Urothelium cell line (cell line): ENCODE results near the gene NEDD4.
"Not testable (repeated sequence)": the region's sequence is repeated elsewhere in the genome, so short reads cannot be mapped to it uniquely, and the experiment has no call there.

Experiments
- DNase-seq: peaks from one replicate; pipeline ENCODE4 v3.0.0; 2011; ENCODE audit warnings: low spot score, mixed read lengths
- FAIRE-seq: peaks from 2 replicates; lab custom pipeline; 2011; peaks lifted over from hg19 to GRCh38; lab: Jason Lieb, UNC

NEDD4 gene

DNA sequence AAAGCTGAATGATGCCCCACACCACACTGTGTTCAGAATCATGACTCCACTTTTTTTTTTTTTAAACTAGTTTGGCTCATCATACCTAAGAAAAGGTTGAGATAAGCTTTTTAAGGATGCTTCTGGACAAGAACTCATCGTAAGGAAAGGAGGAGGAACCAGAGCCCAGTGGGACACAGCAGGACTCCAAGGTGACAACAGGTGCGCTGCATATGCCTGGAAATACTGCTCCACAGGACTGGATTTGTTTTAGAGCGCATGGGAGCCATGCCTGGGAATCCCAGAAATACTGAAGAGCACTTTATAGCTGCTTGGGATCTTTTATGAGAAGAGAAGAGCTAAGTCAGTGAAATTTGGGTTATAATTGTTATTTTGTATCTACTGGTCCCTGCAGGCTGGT lies 93.4 kb downstream of the NEDD4 start:
- DNase-seq (no peak), FAIRE-seq (no peak)

DNA sequence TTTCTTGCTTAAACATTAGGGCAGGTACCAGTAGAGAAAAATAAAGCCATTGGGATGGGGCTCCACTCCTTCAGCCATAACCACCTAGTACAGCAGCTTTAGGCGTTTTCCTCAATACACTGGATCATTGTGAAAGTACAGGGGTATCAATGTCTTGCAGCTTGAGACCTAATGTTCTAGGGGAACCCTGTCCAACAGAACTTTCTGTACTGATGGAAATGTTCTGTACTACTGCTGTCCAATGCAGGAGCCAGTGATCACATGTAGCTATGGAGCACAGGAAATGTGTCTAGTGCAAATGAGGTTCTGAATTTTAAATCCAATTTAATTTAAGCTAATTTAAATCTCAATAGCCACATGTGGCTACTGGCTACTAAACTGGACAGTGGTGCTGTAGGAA lies 93.9 kb downstream of the NEDD4 start:
- FAIRE-seq (no peak), DNase-seq (no peak)

DNA sequence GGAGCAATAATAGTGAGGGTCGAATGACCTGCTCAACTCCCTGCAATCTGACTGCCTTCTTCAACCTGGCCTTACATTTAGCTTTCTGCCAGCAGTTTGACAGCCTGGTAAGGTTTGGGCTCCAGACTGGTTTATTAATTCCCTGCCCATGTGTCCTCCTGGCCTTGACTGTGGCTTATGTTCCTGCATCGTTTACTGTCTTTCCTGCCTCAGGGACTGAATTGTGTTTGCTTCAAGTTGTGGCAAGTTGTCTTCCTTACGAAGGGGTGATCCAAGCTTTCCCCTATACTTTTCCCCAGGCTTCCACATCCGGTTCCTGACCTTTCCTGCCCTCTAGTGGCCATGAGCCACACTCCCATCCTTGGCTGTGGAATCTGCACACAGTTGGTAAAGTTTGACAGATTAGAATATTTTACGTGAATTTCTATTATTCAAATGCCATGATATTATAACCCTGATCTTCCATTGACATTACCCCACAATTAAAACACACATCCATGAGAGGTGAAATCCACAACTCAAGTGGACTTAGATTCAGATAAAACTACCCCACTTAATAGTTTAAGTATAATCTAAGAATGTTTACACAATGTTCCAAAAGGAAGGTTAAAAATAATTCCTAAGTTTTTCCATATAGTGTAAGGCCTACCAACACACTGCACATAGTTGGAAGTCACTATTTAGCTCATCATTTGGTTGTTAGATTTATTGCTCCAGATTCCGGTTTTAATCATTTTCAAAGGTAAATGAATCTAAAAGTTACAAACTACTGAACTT lies 95.7 kb downstream of the NEDD4 start:
- DNase-seq (peak; percentile 64), FAIRE-seq (peak; percentile 59)

DNA sequence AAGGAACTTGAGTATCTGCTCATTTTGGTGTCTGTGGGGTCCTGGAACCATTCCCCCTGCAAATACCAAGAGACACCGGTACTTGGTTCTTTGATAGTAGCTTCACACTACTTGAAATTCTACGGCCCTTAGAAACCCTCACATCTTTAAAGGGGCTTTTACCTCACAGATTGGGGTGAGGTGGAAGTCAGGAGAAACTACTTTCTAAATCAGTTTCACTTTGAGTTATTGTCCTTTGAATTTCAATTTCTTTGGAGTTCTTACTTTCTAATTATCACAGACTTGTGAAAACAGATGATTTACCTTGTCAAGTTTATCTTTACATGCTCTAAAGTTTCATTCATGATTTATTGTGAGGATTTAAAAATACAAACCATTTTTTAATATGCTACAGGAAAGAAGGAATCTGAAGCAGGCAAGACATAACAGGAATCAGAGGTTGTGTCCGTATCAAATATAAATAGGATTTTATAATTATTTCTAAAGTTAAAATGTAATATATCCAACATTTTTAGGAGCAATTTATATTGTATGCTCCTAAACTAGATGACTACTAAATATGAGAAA lies 98.9 kb downstream of the NEDD4 start:
- FAIRE-seq (no peak), DNase-seq (no peak)

DNA sequence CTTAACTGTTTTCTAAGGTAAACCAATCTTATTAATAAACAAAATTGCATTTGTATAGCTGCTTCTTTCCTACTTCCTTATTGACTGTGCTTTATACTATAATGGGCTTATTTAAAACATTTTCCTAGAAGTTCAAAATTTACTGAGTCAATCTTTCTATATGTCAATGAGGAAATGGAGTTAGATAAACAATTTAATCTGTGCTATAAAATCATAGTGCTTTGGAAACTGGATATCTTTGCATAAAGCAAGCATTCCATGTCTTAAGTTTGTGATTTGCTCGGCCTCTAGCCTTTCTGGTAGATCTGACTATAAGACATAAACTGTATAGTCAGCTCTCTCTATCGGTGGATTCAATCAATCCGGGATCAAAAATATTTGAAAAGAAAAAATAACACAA lies 99.6 kb downstream of the NEDD4 start:
- FAIRE-seq (no peak), DNase-seq (no peak)

DNA sequence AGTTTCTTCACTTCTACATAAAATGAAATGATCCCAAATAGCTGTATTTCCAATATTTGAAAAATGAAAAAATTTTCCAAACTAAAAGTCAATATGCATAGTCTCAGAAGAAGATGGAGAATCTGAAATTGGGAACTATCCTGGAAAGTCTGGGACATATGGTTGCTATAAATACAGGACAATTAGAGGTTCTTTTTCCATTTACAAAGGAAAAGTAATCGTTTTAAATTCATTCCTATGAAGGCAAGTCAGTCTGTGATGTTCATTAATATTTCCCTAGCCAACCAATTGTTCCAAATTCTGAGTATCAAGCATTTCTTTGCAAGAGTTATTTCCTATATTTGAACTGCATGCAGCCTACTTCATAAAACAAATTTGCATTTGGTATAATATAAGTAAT lies 102.2 kb downstream of the NEDD4 start:
- FAIRE-seq, result no peak

DNA sequence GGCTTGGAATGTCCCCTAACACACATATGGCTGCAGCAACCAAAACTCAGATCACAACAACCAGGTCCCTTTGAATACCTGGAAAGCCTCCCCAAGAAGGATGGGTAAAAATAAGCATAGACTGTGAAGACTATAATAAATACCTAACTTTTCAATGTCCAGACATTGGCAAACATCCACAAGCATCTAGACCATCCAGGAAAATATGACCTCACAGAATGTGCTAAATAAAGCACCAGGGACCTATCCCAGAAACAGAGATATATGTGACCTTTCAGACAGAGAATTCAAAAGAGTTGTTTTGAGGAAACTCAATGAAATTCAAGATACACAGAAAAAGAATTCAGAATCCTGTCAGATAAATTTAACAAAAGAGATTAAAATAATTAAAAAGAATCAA lies 109.2 kb downstream of the NEDD4 start:
- no peak for FAIRE-seq

More for the DNA sequence above, 102.2 kb downstream of the NEDD4 start:
- no peak for DNase-seq

DNA sequence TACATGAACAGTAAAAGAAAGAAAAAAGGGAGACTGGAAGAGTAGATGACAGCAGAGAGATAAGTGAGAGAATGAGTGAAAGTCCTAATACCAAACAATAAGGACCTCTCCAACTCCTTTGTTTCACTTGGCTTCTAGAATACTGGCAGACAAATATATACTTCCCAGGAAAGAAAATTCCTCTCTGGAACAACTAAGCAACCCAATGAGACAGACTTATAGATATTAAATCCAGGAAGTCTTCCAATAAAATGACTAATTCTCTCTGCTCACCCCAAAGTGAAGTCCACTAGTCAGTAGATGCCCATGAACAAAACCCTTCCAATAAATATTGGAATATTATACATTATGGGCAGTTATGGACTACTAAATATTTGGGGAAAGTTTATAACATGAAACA lies 114.2 kb downstream of the NEDD4 start:
- DNase-seq (no peak), FAIRE-seq (no peak)

More for the DNA sequence above, 109.2 kb downstream of the NEDD4 start:
- DNase-seq, result no peak

DNA sequence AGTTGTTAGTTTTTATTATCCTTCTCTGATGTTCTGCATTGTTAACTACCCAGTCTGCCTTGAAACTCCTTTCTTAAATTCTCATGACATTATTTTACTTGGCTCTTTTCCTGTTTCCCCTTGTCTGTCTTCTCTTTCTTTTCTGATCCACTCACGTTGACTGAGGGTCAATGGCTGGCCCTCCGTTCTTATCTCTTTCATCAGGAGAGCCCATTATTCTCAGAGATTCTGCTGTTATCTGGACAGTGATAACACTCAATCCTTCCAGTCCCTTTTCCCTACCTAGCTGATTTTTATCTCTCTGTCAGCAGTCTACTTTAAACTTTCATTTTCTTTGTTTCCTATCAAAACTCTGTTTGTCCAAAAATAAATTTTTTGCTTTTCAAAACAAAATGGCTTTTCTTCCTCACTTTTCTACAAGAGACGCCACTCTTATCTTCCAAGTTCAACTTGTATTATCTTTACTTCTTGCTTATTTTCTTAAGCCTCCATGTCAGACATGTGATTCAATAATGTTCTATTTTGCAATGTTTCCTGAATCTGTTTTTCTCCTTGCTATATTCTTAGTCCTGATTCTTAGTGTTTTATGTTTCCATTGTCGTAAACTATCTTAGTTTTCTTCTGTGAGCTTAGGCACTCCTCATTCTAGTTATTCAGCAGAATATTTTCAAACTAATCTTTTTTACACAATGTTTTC lies 120.2 kb downstream of the NEDD4 start:
- no peak for DNase-seq
- no peak for FAIRE-seq

DNA sequence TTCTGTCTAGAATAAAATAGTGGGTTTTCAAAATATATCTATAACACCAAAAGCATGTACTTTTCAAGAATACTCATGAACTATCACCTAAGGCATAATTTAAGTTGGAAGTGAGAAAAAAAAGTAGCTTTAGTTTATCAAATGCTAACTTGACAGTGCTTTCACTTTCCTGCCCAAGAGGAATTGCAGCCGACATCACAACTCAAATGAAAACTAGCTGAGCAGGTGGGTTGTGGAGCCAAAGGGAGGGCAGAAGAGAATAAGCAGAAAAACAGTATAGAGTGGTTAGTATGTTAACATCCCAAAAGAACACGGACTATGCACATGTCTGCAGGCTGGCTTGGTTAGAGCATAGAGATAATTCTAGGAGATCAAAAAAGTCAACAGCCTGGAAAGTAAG lies 120.9 kb downstream of the NEDD4 start:
- DNase-seq, result no peak
- FAIRE-seq, result no peak

DNA sequence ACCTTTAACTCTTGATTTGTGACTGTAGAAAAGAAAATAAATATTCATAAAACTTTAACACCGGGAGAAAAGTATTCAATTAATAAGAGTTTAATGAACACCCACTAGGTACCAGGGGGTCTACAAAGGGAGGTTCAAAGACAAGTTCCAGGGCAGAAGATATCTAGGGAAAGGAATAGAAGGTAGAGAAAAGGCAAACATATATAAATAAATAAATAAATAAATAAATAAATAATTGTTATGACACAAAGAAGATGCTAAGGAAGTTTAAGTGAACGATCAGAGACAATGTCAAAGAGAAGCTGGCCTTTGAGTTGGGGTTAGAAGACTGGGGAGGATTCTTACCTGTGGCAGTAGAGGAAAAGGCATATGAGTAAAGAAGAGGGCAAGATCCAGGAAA lies 123.8 kb downstream of the NEDD4 start:
- no peak for FAIRE-seq

DNA sequence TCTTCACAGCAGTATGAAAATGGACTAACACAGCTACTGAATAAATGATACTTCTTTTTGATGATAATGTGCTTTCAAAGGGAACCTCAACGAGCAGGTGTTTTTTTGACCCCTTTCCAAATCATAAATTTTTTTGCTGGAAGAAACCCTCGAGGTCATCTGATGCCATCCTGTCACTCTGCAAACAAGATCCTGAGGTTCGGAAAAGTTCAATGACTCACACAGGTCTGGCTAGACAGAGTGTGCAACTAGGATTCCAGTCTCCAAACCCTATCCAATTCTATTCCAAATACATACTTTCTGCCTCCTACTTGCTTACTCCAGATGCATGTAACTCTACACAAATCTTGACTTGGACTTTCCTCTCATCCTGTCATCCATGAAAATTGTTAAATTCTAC lies 124.7 kb downstream of the NEDD4 start:
- DNase-seq, result peak; percentile 3
- FAIRE-seq, result no peak

More for the DNA sequence above, 123.8 kb downstream of the NEDD4 start:
- no peak for DNase-seq

DNA sequence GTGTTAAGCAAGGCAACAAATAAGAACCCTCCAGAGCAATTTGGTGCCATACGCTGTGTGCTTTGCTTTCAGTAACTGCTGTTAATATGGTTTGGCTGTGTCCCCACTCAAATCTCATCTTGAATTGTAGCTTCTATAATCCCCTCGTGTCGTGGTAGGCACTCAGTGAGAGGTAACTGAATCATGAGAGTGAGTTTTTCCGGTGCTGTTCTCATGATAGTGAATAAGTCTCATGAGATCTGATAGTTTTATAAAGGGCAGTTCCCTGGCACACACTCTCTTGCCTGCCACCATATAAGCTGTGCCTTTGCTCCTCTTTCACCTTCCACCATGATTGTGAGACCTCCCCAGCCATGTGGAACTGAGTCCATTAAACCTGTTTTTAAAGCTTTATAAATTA lies 125.1 kb downstream of the NEDD4 start:
- DNase-seq, FAIRE-seq: not testable (repeated sequence)

DNA sequence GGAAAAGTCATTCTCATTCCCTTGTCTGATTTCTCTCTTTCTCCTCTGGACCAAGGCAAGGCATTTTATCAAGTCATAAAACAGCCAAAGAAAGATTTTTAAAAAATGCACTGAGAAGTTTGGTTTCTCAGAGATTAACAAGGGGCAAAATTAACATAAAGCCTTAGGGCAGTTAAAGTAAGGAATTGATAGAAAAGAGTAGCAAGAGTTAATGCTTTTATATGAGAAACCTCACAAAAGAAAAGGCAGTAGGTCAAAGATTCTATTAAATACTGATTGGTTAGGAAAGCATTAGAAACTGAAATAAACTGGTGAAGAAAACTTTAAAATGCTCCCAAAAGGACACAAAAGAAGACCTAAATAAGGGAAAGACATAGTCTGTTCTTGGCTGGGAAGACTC lies 129.5 kb downstream of the NEDD4 start:
- no peak for DNase-seq
- no peak for FAIRE-seq

DNA sequence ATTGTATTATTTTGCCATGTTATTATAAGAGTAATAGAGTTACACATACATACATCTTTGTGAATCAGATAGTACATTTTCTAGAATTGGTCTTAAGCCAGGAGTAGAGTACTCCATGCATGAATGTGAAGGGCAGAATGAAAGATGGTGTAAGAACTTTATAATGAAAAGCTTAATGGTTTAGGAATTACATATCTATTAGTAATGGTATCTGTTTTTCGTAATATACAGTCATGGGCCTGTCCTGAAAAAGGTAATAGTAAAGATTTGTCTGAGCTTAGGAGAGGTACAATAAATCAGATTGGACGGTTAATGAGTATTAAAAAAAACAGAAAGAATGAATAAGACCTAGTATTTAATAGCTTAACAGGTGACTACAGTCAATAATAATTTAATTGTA lies 132.3 kb downstream of the NEDD4 start:
- no peak for FAIRE-seq
- DNase-seq, result no peak

DNA sequence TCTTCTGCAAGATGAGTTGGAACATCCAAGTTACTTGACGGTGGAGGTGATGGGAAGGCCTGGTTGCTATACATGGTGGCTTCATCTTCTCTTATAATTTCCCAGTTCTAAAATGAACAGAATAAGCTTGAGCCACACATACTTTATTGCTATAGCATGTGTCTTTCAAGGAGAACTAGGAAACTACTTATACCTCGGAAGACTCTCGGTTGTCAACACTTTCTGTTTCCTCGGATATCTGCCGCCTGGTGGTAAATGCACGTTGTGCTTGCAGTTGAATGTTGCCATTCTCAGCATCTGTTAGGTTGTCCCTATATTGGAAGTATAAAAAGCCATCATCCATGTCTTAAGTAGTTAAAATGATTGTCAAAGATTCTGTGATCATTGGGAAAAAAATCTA lies 132.9 kb downstream of the NEDD4 start:
- no peak for FAIRE-seq
- no peak for DNase-seq

DNA sequence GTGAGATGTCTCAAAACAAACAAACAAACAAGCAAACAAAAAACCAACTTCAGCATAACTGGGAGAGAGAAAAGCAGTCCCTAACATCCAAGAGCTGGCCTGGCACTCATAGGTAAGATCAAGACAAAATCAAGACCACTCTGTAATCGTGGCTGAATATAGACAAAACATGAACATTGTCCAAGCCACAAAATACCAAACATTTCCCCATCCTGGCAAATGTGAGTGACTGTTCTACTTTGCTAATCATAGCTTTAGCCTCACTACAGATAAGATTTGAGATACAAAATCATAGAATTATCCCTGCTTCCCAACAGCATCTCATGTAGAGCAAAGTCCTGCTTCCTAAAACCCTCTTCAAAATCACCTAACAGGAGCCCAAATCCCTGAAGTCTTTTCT lies 133.7 kb downstream of the NEDD4 start:
- FAIRE-seq (no peak), DNase-seq (no peak)

DNA sequence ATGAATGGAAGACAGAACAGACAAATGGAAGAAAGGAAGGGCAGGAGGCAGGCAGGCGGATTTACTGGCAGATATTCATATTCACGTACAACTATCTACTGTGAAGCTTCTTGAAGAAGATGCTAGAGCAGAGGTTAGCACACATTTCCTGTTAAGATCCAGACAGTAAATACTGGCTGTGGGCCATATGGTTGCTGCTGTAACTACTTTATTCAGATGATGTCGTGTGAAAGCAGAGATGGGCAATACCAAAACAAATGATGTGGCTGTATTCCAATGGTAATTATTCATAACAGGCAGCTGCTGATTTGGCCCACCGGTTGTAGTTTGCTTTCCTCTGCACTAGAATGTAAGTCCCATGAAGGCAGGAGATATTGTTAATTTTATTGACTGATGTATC lies 134.8 kb downstream of the NEDD4 start:
- FAIRE-seq, result no peak
- no peak for DNase-seq

DNA sequence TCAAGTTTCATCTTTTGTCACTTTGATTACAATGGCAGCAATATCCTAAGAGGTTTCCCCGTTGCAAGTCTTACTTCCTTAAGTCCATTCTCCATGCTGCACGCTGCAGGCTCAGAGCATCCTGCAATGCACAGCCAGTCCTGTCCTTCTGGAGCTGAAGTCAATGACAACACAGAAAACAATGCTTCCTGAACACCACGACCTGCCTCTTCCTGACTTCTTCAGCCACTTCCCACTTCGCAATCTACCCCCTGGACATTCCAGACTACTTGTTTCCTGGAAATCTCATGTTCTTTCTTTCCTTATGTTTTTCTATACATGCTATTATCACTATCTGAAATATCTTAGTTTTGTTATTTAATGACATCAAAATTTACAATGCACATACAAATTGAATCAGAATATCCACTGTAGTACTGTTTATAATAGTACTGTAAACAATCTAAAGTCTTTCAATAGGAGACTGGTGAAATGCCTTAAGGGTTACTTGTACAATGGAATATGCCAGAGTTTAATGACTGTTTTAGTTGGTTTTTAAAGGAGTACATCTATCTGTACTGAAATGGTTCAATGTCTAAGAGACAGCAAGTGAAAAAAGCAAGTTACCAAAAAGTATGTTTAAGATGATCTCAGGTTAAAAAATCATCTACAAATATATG lies 136.8 kb downstream of the NEDD4 start:
- no peak for FAIRE-seq
- DNase-seq, result no peak

DNA sequence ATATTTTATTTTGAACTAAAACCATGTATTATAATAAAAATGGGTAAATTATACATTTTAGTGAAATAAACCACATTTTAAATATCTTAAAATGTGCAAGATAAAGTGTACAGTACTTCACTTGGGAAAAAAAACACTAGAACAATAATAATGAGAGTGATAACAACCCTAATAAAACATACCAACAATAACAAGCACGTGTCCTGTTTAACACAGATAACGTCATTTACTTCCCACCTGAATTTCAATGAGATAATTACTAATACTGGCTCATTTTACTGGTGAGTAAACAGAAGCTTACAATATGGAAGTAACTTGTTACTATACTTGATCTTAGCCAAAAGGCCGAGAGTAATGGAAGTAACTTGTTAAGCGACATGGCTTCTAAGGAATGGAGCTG lies 140.3 kb downstream of the NEDD4 start:
- DNase-seq (no peak), FAIRE-seq (no peak)

DNA sequence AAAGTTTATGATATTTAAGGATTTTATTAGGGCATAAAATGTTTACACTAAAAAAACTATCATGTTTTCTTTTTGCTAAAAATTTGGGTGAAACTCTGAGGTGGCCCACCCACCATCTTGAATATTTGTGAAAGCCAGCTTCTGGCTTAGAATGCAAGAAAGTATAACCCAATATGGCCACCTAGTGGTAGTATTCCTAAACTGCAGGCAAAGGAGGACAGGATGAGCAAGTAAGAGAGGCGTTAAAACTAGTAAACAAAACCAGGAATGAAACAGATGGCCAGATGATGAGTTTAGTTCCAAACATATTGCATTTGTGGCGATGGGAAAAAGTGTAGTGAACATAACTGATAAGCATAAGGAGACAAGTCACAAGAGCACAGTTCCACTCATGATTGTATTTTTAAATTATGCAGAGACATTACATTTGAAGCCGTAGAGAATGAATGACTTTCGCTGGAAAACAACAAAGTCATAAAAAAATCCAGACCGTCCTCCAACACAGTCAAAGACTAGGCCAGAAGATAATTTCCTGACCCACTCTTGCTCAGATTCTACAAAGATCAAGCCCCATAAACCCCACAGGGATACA lies 147.2 kb downstream of the NEDD4 start:
- FAIRE-seq (no peak), DNase-seq (peak; percentile 40)
